ENCODE results near the gene AGO4. TPM values are rescaled to one million over a fixed set of nuclear protein-coding genes. Genes with fewer than 3 reads are reported as not detected.

AGO4 gene
- total RNA-seq, 4 donors from 2014 or later = 14.9 to 34.7 (median 23.4) TPM

DNA sequence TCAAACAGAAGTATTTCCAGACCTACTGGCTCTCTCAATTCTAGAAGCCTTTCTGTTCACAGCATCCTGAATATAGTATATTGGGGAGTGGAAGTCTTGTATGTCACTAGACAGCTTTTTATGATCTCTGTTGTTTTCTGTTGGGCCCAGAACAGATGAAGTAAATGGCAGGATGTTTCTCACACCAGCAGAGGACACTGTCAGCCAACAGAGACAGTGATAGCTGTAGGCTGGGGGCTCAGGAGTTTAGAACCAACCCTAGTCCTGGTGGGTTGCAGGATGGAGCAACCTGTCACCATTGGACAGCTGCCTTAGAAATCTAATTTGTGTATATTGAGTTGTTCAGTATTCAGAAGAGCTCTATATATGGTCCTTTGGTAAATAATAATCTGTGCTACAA, 92.1 kb downstream of the AGO4 start:
- DNase-seq = no peak
- in situ Hi-C loops (cut with MboI; ENCODE audit: low sequenced_read_pairs in 4 of 4) = no loop called here
- Histone ChIP-seq H3K27me3 (no peaks in the 10 kb centered on the region), H3K4me3 (no peak overlapping the region), H3K9me3 (no peaks in the 10 kb centered on the region), H3K36me3 (peaks cover 0 to 56% of the 10 kb centered on the region in 2 donors), H3K27ac (no peak overlapping the region), H3K4me1 (no peaks in the 10 kb centered on the region)
- ATAC-seq = no peak
- TF ChIP-seq CTCF (IDR thresholded peaks at IDR 0.05 in 4 of 5, conservative IDR thresholded peaks at IDR 0.05 in 1 of 5) (no peak), POLR2A (IDR thresholded peaks at IDR 0.05) (no peak)
- intact Hi-C loops (cut with DNase I; ENCODE audit: low total_unique reads) = no loop called here

GRCh38 chr1:35901235-35901634, 93.4 kb downstream of the AGO4 start:
- TF ChIP-seq POLR2A (IDR thresholded peaks at IDR 0.05) (no peak), CTCF (IDR thresholded peaks at IDR 0.05 in 4 of 5, conservative IDR thresholded peaks at IDR 0.05 in 1 of 5) (no peak)
- H3K27ac ChIP-seq = no peak overlapping the region
- in situ Hi-C loops (cut with MboI; ENCODE audit: low sequenced_read_pairs in 4 of 4) = no loop called here
- no peaks in the 10 kb centered on the region for H3K4me1 ChIP-seq
- peaks cover 0 to 55% of the 10 kb centered on the region in 2 donors for H3K36me3 ChIP-seq
- no peaks in the 10 kb centered on the region for H3K27me3 ChIP-seq
- no peaks in the 10 kb centered on the region for H3K9me3 ChIP-seq
- intact Hi-C loops (cut with DNase I; ENCODE audit: low total_unique reads) = no loop called here
- no peak overlapping the region for H3K4me3 ChIP-seq
- DNase-seq = no peak
- no peak for ATAC-seq

DNA sequence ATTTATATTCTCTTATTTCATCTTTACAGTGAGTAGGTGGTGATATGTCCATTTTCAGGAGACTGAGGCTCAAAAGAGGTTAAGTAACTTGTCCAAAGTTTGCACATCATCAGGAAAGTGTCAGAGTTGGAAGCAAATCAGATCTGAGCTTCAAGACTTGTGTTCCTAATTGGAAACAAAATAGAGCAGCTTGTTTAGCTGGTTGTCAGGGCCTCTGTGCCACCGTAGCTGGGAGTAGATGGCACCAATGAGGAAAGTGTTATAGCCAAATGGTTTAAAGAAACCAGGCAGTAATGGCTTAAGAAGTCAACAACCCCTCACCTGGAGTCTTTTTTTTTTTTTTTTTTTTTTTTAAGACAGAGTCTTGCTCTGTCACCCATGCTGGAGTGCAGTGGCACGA, 94.9 kb downstream of the AGO4 start:
- Histone ChIP-seq H3K4me1 (no peaks in the 10 kb centered on the region), H3K36me3 (peaks cover 0 to 56% of the 10 kb centered on the region in 2 donors), H3K9me3 (no peaks in the 10 kb centered on the region), H3K4me3 (no peak overlapping the region), H3K27ac (no peak overlapping the region), H3K27me3 (no peaks in the 10 kb centered on the region)
- in situ Hi-C loops (cut with MboI; ENCODE audit: low sequenced_read_pairs in 4 of 4) (no loop called here), intact Hi-C loops (cut with DNase I; ENCODE audit: low total_unique reads) (no loop called here)
- ATAC-seq (no peak), DNase-seq (no peak)
- TF ChIP-seq CTCF (IDR thresholded peaks at IDR 0.05 in 4 of 5, conservative IDR thresholded peaks at IDR 0.05 in 1 of 5) = no peak
- TF ChIP-seq POLR2A (IDR thresholded peaks at IDR 0.05) = no peak

Other genes starting within 250 kb of the AGO4 start
- gene TFAP2E, start 234.7 kb upstream of the AGO4 start, total RNA-seq = not detected
- 100 to 1,000 TPM in 1 of 4 donors, 10 to 100 TPM in 3; 65.2 to 119 (median 89.9) TPM for gene PSMB2, start 166.5 kb upstream of the AGO4 start, total RNA-seq
- 10 to 100 TPM; 10.1 to 16.7 (median 11.3) TPM for gene C1orf216, start 89.1 kb upstream of the AGO4 start, total RNA-seq
- under 1 TPM in 2 of 4 donors, not detected in 2; 0.27 to 0.46 TPM for gene CLSPN, start 38.0 kb upstream of the AGO4 start, total RNA-seq
- 10 to 100 TPM; 11.2 to 12.6 (median 12.4) TPM for gene AGO1, start 75.2 kb downstream of the AGO4 start, total RNA-seq
- 10 to 100 TPM; 12.8 to 18.8 (median 13.6) TPM for gene AGO3, start 123.1 kb downstream of the AGO4 start, total RNA-seq